Stimulated activated naive CD8-positive, alpha-beta T cell treated with anti-CD3 and anti-CD28 coated beads, Interleukin-15, Interleukin-2, amounts not matched to agents 100 ng/mL and 50 ng/mL, for 24 hours (primary cell): ENCODE measurements around the gene GSN.

Experiments used
- H3K27ac Mint-ChIP-seq: one replicate; pipeline ENCODE4 v1.8.0; 2021; ENCODE audit warnings: mild to moderate bottlenecking, mixed read lengths
- H3K27me3 Mint-ChIP-seq: one replicate; pipeline ENCODE4 v1.8.0; 2021; ENCODE audit warnings: mixed read lengths
- H3K36me3 Mint-ChIP-seq: one replicate; pipeline ENCODE4 v1.8.0; 2021; ENCODE audit warnings: low read depth, mixed read lengths
- H3K4me1 Mint-ChIP-seq: one replicate; pipeline ENCODE4 v1.8.0; 2021; ENCODE audit warnings: low read depth, mixed read lengths
- H3K4me3 Mint-ChIP-seq: one replicate; pipeline ENCODE4 v1.8.0; 2021; ENCODE audit warnings: mild to moderate bottlenecking, mixed read lengths
- H3K9me3 Mint-ChIP-seq: one replicate; pipeline ENCODE4 v1.8.0; 2021; ENCODE audit warnings: mixed read lengths

The GSN gene

GRCh38 chr9:121237916-121238315 lies 30.0 kb upstream of the GSN start:
- Mint-ChIP-seq H3K4me3 (no peak overlapping the region), H3K27me3 (no peaks in the 10 kb centered on the region), H3K27ac (no peak overlapping the region), H3K9me3 (no peaks in the 10 kb centered on the region), H3K4me1 (no peaks in the 10 kb centered on the region), H3K36me3 (peaks cover 27% of the 10 kb centered on the region)

GRCh38 chr9:121239071-121239470 lies 28.9 kb upstream of the GSN start:
- peaks cover 31% of the 10 kb centered on the region for H3K36me3 Mint-ChIP-seq
- no peaks in the 10 kb centered on the region for H3K27me3 Mint-ChIP-seq
- H3K27ac Mint-ChIP-seq, result no peak overlapping the region
- H3K4me1 Mint-ChIP-seq, result no peaks in the 10 kb centered on the region
- no peak overlapping the region for H3K4me3 Mint-ChIP-seq
- peaks cover 7% of the 10 kb centered on the region for H3K9me3 Mint-ChIP-seq

- no peak overlapping the region for H3K4me3 Mint-ChIP-seq
- H3K9me3 Mint-ChIP-seq, result peaks cover 7% of the 10 kb centered on the region
- H3K27me3 Mint-ChIP-seq, result no peaks in the 10 kb centered on the region
- H3K36me3 Mint-ChIP-seq, result peaks cover 31% of the 10 kb centered on the region
- H3K4me1 Mint-ChIP-seq, result no peaks in the 10 kb centered on the region
- H3K27ac Mint-ChIP-seq, result no peak overlapping the region
These were observed 28.1 kb upstream of the GSN start for GRCh38 chr9:121239851-121240250.

GRCh38 chr9:121240472-121241135 lies 27.4 kb upstream of the GSN start:
- Mint-ChIP-seq H3K36me3 (peaks cover 30% of the 10 kb centered on the region), H3K4me1 (no peaks in the 10 kb centered on the region), H3K27ac (no peak overlapping the region), H3K4me3 (no peak overlapping the region), H3K9me3 (peaks cover 7% of the 10 kb centered on the region), H3K27me3 (no peaks in the 10 kb centered on the region)

GRCh38 chr9:121242219-121242958 lies 25.6 kb upstream of the GSN start:
- Mint-ChIP-seq H3K4me3 (no peak overlapping the region), H3K27ac (no peak overlapping the region), H3K36me3 (peaks cover 24% of the 10 kb centered on the region), H3K27me3 (no peaks in the 10 kb centered on the region), H3K9me3 (peaks cover 7% of the 10 kb centered on the region), H3K4me1 (no peaks in the 10 kb centered on the region)

- no peak overlapping the region for H3K27ac Mint-ChIP-seq
- H3K4me1 Mint-ChIP-seq, result no peaks in the 10 kb centered on the region
- H3K4me3 Mint-ChIP-seq, result no peak overlapping the region
- no peaks in the 10 kb centered on the region for H3K27me3 Mint-ChIP-seq
- H3K36me3 Mint-ChIP-seq, result peaks cover 24% of the 10 kb centered on the region
- H3K9me3 Mint-ChIP-seq, result peaks cover 7% of the 10 kb centered on the region
These were observed 25.0 kb upstream of the GSN start for GRCh38 chr9:121242959-121243346.

GRCh38 chr9:121246821-121247561 lies 21.0 kb upstream of the GSN start:
- peaks cover 7% of the 10 kb centered on the region for H3K9me3 Mint-ChIP-seq
- peaks cover 20% of the 10 kb centered on the region for H3K36me3 Mint-ChIP-seq
- no peak overlapping the region for H3K4me3 Mint-ChIP-seq
- H3K4me1 Mint-ChIP-seq, result peaks cover 3% of the 10 kb centered on the region
- no peaks in the 10 kb centered on the region for H3K27me3 Mint-ChIP-seq
- H3K27ac Mint-ChIP-seq, result no peak overlapping the region

GRCh38 chr9:121249563-121249962 lies 18.4 kb upstream of the GSN start:
- peaks cover 16% of the 10 kb centered on the region for H3K36me3 Mint-ChIP-seq
- no peak overlapping the region for H3K27ac Mint-ChIP-seq
- peaks cover 5% of the 10 kb centered on the region for H3K27me3 Mint-ChIP-seq
- H3K4me1 Mint-ChIP-seq, result peaks cover 8% of the 10 kb centered on the region
- no peak overlapping the region for H3K4me3 Mint-ChIP-seq
- no peaks in the 10 kb centered on the region for H3K9me3 Mint-ChIP-seq

- H3K27me3 Mint-ChIP-seq, result peaks cover 5% of the 10 kb centered on the region
- peaks cover 8% of the 10 kb centered on the region for H3K4me1 Mint-ChIP-seq
- H3K36me3 Mint-ChIP-seq, result peaks cover 11% of the 10 kb centered on the region
- H3K27ac Mint-ChIP-seq, result no peak overlapping the region
- no peak overlapping the region for H3K4me3 Mint-ChIP-seq
- no peaks in the 10 kb centered on the region for H3K9me3 Mint-ChIP-seq
These were observed 15.7 kb upstream of the GSN start for GRCh38 chr9:121252104-121252851.

- H3K27ac Mint-ChIP-seq, result no peak overlapping the region
- peaks cover 8% of the 10 kb centered on the region for H3K4me1 Mint-ChIP-seq
- H3K9me3 Mint-ChIP-seq, result no peaks in the 10 kb centered on the region
- H3K27me3 Mint-ChIP-seq, result peaks cover 5% of the 10 kb centered on the region
- H3K36me3 Mint-ChIP-seq, result peaks cover 11% of the 10 kb centered on the region
- H3K4me3 Mint-ChIP-seq, result no peak overlapping the region
These were observed 14.8 kb upstream of the GSN start for GRCh38 chr9:121253162-121253561.

- H3K27ac Mint-ChIP-seq, result no peak overlapping the region
- H3K4me1 Mint-ChIP-seq, result peaks cover 8% of the 10 kb centered on the region
- H3K27me3 Mint-ChIP-seq, result peaks cover 5% of the 10 kb centered on the region
- peaks cover 5% of the 10 kb centered on the region for H3K36me3 Mint-ChIP-seq
- no peak overlapping the region for H3K4me3 Mint-ChIP-seq
- H3K9me3 Mint-ChIP-seq, result no peaks in the 10 kb centered on the region
These were observed 14.0 kb upstream of the GSN start for GRCh38 chr9:121253821-121254501.

- H3K27me3 Mint-ChIP-seq, result peaks cover 5% of the 10 kb centered on the region
- H3K36me3 Mint-ChIP-seq, result no peaks in the 10 kb centered on the region
- no peak overlapping the region for H3K27ac Mint-ChIP-seq
- no peak overlapping the region for H3K4me3 Mint-ChIP-seq
- H3K4me1 Mint-ChIP-seq, result no peaks in the 10 kb centered on the region
- H3K9me3 Mint-ChIP-seq, result no peaks in the 10 kb centered on the region
These were observed 8.5 kb upstream of the GSN start for GRCh38 chr9:121259498-121259897.

- H3K27ac Mint-ChIP-seq, result no peak overlapping the region
- no peaks in the 10 kb centered on the region for H3K4me1 Mint-ChIP-seq
These were observed 8.0 kb upstream of the GSN start for GRCh38 chr9:121259935-121260334.

GRCh38 chr9:121260457-121261106 lies 7.4 kb upstream of the GSN start:
- Mint-ChIP-seq H3K27ac (no peak overlapping the region), H3K27me3 (peaks cover 5% of the 10 kb centered on the region), H3K4me1 (no peaks in the 10 kb centered on the region), H3K36me3 (no peaks in the 10 kb centered on the region), H3K4me3 (no peak overlapping the region), H3K9me3 (no peaks in the 10 kb centered on the region)

More at GRCh38 chr9:121259935-121260334, 8.0 kb upstream of the GSN start:
- Mint-ChIP-seq H3K4me3 (no peak overlapping the region), H3K27me3 (peaks cover 5% of the 10 kb centered on the region), H3K36me3 (no peaks in the 10 kb centered on the region), H3K9me3 (no peaks in the 10 kb centered on the region)
